Heart left ventricle (tissue), 13 donors: ENCODE measurements around the gene B9D2.

Experiments
- CTCF ChIP-seq, 12 donors: fragments of 200-600 bp; sonication (generic) in 4 of 12; IDR thresholded peaks; one replicate each; pipeline versions ENCODE4 v1.5.0 to v1.8.0; 2018 to 2022; ENCODE audit warnings: antibody characterized with exemption in 12 of 12, mild to moderate bottlenecking in 5 of 12
- POLR2A ChIP-seq, 2 donors: fragments of 450-650 bp; IDR thresholded peaks; one replicate each; pipeline ENCODE4 v1.6.1; 2017; ENCODE audit warnings: antibody characterized with exemption in 2 of 2, mild to moderate bottlenecking in 2 of 2, moderate library complexity in 2 of 2
- donor health status: ischemic (EF 13 %, LVEDD 7.1; RV severe dilation, severe dysfunction).
- donor health status: DM: no; HTN: yes; CAD: no.
- donor health status: DM: no; HTN: no; CAD: no.
- donor health status: ischemic (EF 25% LVEDD 6.9; RV normal size, moderate dysfunction).
- donor health status: ischemic (EF 25% LVEDD 5.7; RV mildly dilated, moderate dysfunction).
- donor health status: ischemic (EF 35%, LVEDD 5.7; RV mildly dilated, moderate dysfunction).
- donor health status: nonischemic (EF 11% LVEDD 7.7; RV severe dilation, severe dysfunction).
- donor health status: DM: yes; HTN: yes; CAD: no.
- donor health status: PGD.
- donor health status: ischemic (EF 29% LVEDD 5.4; RV normal size, mild dysfunction).
- donor health status: nonischemic (EF 23%, LVEDD 6.1; RV moderate dilation, normal function).

- TF ChIP-seq CTCF (IDR thresholded peaks at IDR 0.05) (no peak), POLR2A (IDR thresholded peaks at IDR 0.05) (no peak)
Measured at GRCh38 chr19:41399525-41399924, 35.6 kb upstream of the B9D2 start.
